Measurements from ENCODE around the gene FOXN3.

FOXN3 gene

GRCh38 chr14:89408907-89409700, 7.9 kb downstream of the FOXN3 start:
- no peak for DNase-seq (ENCODE audit: low read depth, low spot score)

- no peak for DNase-seq (ENCODE audit: low read depth, low spot score)
Observed at GRCh38 chr14:89407856-89408255, 9.2 kb downstream of the FOXN3 start.

DNA sequence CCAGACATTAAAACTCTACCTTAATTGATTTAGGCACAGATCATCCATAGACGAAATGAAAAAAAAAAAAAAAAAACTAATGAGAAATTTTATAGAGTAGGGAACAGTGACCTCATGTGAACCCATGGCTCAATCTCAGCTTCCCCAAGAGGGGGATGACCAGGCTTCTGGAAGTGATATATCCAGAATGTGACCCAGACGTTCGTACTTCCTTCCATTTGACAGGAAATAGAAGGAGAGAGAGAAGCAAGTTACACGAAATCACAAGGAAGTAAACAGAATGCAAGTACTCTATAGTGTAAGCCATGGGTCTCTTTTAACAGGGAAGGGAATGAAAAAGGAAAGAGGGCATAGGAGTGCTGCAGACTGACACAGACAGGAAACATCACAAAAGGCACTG, 10.1 kb downstream of the FOXN3 start:
- no peak for DNase-seq (ENCODE audit: low read depth, low spot score)

- DNase-seq (ENCODE audit: low read depth, low spot score), result no peak
Observed at GRCh38 chr14:89406361-89406760, 10.7 kb downstream of the FOXN3 start.

GRCh38 chr14:89405712-89406111, 11.3 kb downstream of the FOXN3 start:
- DNase-seq (ENCODE audit: low read depth, low spot score), result no peak

- no peak for DNase-seq (ENCODE audit: low read depth, low spot score)
Observed at GRCh38 chr14:89402363-89402762, 14.7 kb downstream of the FOXN3 start.

DNA sequence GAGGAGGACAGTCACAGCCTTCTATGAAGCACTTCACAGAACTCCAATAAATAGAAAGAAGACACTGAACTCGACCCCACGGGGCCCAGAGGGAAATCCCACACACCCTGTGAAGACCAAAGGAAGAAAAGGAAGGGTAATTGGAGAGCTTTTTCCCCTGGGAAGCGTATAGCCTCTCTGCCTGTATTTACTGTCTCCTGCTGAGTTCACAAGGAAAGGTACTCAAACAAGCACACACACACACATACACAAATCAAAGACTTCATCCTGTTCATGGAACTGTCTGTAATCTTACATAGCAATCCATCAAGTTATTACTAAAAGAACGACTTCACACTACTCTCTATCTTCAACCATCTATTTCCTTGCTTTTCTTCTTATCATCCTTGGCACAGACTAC, 15.3 kb downstream of the FOXN3 start:
- no peak for DNase-seq (ENCODE audit: low read depth, low spot score)

DNA sequence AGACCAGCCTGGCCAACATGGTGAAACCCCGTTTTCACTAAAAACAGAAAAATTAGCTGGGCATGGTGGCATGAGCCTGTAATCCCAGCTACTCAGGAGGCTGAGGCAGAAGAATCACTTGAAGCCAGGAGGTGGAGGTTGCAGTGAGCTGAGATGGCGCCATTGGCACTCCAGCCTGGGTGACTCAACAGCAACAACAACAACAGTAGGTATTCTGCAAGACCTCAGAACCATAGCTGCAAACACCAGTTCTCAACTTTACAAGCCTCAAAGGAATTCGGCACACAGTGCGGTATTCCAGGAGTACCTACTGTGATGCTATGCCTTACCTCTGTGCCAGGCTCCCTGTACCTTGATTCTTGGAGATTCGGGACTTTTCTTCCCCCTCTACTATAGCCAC, 15.8 kb downstream of the FOXN3 start:
- DNase-seq (ENCODE audit: low read depth, low spot score), result no peak

DNA sequence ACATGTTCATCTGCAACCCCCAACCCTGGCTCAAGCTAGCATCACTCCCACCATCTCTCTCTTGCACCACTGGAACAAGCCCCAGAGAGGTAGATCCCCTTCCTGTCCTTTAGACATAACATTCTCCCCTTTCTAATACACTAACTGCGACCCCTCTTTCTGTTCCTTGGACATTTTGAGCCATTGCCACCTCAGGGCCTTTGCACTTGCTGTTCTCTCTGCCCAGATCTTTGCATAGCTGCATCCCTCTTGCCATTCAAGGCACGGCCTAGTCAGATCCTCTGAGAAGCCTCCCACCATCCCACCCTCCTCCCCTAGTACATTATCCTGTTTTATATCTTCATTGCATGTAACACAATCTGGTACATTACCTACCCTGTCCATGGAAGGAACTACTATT, 16.5 kb downstream of the FOXN3 start:
- no peak for DNase-seq (ENCODE audit: low read depth, low spot score)

DNA sequence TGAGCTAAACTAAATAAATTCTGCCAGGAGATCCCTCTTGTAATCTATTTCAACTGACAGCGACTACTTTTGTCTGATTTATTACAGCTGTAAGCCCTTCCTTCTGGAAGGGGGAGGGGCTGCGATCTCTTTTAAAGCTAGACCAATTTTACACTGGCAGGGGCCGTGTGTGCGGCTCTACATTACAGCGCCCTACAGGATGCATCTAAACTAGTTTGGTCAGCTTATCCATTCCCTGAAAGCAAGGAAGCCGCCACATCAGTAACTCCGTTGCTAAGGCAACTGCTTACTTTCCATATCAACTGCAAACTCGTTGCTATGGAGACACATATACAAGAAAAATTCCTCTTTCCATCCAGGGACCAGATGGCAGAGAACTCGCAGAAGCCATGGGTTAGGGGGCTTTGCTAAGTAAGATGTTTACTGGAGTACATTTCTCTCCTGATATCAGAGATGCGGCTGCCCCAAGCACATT, 17.4 kb downstream of the FOXN3 start:
- DNase-seq (ENCODE audit: low read depth, low spot score), result no peak

DNA sequence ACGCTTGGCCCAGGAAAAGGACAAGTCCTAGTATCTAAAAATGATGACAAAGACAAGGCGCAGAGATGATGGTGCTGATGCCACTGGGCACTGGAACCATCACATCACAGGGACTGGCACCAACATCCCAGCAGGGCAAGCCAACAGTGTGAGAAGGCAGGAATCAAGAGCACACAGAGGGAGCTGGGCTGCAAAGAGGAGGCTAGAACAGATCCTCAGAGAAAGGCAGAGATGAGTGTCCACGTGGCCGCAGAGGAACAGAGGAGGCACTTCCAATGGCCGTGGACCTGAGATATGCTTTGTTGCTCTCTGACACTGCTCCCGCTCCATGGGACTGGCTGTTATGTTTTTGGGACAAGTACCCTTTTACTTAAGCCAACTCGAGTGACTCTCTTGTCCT, 17.9 kb downstream of the FOXN3 start:
- no peak for DNase-seq (ENCODE audit: low read depth, low spot score)

DNA sequence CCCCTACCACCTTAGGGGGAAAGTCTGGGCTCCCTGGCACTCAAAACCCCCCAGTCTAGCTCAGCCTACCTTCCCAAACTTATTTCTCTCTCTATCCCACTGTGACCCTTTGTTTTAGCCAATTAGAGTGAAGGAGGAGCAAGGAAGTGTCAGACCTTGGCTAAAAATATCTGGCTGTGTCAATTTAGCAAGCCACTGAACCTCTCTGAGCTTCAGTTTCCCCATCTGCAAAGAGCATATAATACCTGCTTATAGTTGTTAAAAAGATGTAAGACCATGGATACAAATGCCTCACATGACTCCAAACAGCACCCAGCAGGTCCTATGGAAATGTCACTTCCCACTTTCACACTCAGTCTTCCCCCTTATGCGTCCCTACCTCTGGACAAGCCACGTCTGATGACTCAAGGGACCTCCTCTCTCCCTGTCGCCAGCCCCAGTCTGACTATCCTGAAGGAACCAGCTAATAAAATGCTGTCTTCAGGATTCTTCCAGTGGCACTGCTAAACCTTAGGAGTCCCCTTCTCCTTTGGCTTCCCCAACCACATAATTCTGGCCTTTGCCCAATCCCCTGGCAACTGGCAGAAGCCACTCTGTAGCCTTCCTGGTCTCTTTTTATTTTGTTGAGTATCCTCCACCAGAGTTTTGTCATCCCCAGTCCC, 19.3 kb downstream of the FOXN3 start:
- no peak for DNase-seq (ENCODE audit: low read depth, low spot score)

GRCh38 chr14:89394972-89395371, 22.1 kb downstream of the FOXN3 start:
- no peak for DNase-seq (ENCODE audit: low read depth, low spot score)

DNA sequence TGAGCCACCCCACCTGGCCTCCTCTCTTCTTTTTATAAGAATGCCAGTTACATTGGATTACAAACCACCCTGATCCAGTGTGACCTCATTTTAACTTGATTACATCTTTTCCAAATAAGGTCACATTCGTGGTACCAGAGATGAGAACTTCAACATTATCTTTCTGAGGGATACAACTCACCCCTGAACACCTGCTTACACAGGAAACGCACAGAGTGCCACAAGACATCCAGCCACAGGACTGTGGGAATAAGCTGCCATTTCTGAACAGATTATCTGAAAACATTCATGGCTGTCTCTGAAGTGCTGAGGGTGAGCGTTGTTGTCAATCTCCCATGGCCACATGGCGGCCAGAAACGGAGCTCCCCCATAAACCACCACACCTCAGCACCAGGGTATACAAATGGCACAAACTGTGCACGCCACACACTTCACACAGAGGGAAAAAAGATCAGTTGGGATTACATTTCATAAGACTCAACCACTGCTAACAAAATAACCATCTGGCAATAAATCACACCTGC, 23.7 kb downstream of the FOXN3 start:
- no peak for DNase-seq (ENCODE audit: low read depth, low spot score)

- DNase-seq (ENCODE audit: low read depth, low spot score), result no peak
Observed at GRCh38 chr14:89392181-89392580, 24.9 kb downstream of the FOXN3 start.

DNA sequence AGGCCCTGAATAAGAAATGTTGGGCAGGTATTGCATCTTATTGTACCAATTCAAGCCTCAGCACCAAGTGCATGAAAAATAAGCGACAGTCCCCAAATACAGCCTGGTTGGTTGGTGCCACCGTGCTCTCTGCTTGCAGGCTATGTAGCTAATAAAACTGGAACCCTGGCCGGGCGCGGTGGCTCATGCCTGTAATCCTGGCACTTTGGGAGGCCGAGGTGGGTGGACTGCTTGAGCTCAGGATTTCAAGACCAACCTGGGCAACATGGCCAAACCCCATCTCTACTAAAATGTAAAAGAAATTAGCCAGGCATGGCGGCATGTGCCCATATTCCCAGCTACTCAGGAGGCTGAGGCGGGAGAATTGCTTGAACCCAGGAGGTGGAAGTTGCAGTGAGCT, 25.5 kb downstream of the FOXN3 start:
- no peak for DNase-seq (ENCODE audit: low read depth, low spot score)

GRCh38 chr14:89391123-89391522, 25.9 kb downstream of the FOXN3 start:
- DNase-seq (ENCODE audit: low read depth, low spot score), result no peak

GRCh38 chr14:89388853-89389252, 28.2 kb downstream of the FOXN3 start:
- no peak for DNase-seq (ENCODE audit: low read depth, low spot score)

GRCh38 chr14:89387922-89388685, 28.9 kb downstream of the FOXN3 start:
- DNase-seq (ENCODE audit: low read depth, low spot score), result no peak

GRCh38 chr14:89386212-89386886, 30.7 kb downstream of the FOXN3 start:
- no peak for DNase-seq (ENCODE audit: low read depth, low spot score)

DNA sequence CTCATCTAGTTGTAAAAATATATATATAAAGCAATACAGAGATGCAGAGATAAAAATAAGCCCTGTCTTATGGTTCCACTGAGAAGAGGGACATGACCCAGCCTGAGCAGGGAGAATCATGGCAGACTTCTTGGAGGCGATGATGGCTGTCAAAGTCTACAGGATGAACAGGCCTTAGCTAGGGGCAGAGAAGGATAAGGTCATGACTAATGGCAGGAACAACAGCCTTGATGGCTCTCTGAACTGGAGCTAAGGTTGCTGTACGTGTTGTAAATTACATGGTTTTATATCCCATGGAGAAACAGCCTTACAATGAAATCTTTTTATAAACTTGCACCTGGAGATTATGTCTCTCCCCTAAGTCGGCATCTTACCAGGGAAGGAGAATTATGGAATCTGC, 32.4 kb downstream of the FOXN3 start:
- DNase-seq (ENCODE audit: low read depth, low spot score), result no peak

GRCh38 chr14:89384023-89384422, 33.0 kb downstream of the FOXN3 start:
- no peak for DNase-seq (ENCODE audit: low read depth, low spot score)

Data from activated naive CD8-positive, alpha-beta T cell treated with anti-CD3 and anti-CD28 coated beads, Interleukin-2, amount 50 U/mL, for 16 hours (primary cell).